HepG2 (cell line): Measurements from ENCODE around the gene PRR19. TPM values are rescaled to one million over a fixed set of nuclear protein-coding genes. Genes with fewer than 3 reads are reported as not detected.

Experiments used
- ADNP ChIP-seq: sonication (generic); formaldehyde crosslinking; IDR thresholded peaks from 2 replicates; pipeline ENCODE4 v1.4.0; 2020; ENCODE audit warnings: missing genetic modification reagents
- CBFB ChIP-seq: sonication (generic); formaldehyde crosslinking; IDR thresholded peaks from 2 replicates; pipeline ENCODE4 v1.4.0; 2020; ENCODE audit warnings: missing genetic modification reagents
- CHD2 ChIP-seq: IDR thresholded peaks from 2 replicates; pipeline ENCODE4 v1.6.1; 2011; ENCODE audit warnings: low read depth, low read length, improper control_type of control experiment
- DNMT1 ChIP-seq: sonication (generic); formaldehyde crosslinking; IDR thresholded peaks from 2 replicates; pipeline ENCODE4 v1.5.1; 2020; ENCODE audit warnings: mild to moderate bottlenecking, missing genetic modification reagents
- EEA1 ChIP-seq: sonication (generic); formaldehyde crosslinking; IDR thresholded peaks from 2 replicates; pipeline ENCODE4 v1.5.1; 2020; ENCODE audit warnings: mild to moderate bottlenecking, missing genetic modification reagents, borderline replicate concordance
- ELF1 ChIP-seq: sonication (generic); formaldehyde crosslinking; IDR thresholded peaks from 2 replicates; pipeline ENCODE4 v1.4.0; 2020; ENCODE audit warnings: missing genetic modification reagents
- KLF12 ChIP-seq: sonication (generic); formaldehyde crosslinking; IDR thresholded peaks from 2 replicates; pipeline ENCODE4 v1.4.0; 2020; ENCODE audit warnings: missing genetic modification reagents, borderline replicate concordance
- MIER2 ChIP-seq: IDR thresholded peaks from 2 replicates; pipeline ENCODE4 v1.6.1; 2016; ENCODE audit warnings: missing biosample characterization, missing genetic modification reagents
- MIXL1 ChIP-seq: IDR thresholded peaks from 2 replicates; pipeline ENCODE4 v1.6.1; 2016
- RFX3 ChIP-seq: IDR thresholded peaks from 2 replicates; pipeline ENCODE4 v1.6.1; 2016; ENCODE audit warnings: missing biosample characterization, missing genetic modification reagents
- SCMH1 ChIP-seq: sonication (generic); formaldehyde crosslinking; IDR thresholded peaks from 2 replicates; pipeline ENCODE4 v1.9.0; 2021; ENCODE audit warnings: missing genetic modification reagents, mild to moderate bottlenecking, borderline replicate concordance
- ZFYVE20 ChIP-seq: sonication (generic); formaldehyde crosslinking; IDR thresholded peaks from 2 replicates; pipeline ENCODE4 v1.8.0; 2023; ENCODE audit warnings: low read depth, mild to moderate bottlenecking, moderate library complexity, missing genetic modification reagents, borderline replicate concordance
- ZNF234 ChIP-seq: sonication (generic); formaldehyde crosslinking; conservative IDR thresholded peaks from 2 replicates; pipeline ENCODE4 v1.5.1; 2020; ENCODE audit warnings: mild to moderate bottlenecking, missing genetic modification reagents
- ZNF253 ChIP-seq: sonication (generic); formaldehyde crosslinking; IDR thresholded peaks from 2 replicates; pipeline ENCODE4 v1.8.0; 2022; ENCODE audit warnings: mild to moderate bottlenecking, missing genetic modification reagents, borderline replicate concordance
- ZNF276 ChIP-seq: sonication (generic); formaldehyde crosslinking; IDR thresholded peaks from 2 replicates; pipeline ENCODE4 v1.4.0; 2020; ENCODE audit warnings: mild to moderate bottlenecking, low read depth, missing genetic modification reagents
- ZNF329 ChIP-seq: sonication (generic); formaldehyde crosslinking; IDR thresholded peaks from 2 replicates; pipeline ENCODE4 v1.9.0; 2021; ENCODE audit warnings: low read depth, mild to moderate bottlenecking, missing genetic modification reagents
- ZNF333 ChIP-seq: sonication (generic); formaldehyde crosslinking; IDR thresholded peaks from 2 replicates; pipeline ENCODE4 v1.4.0; 2020; ENCODE audit warnings: mild to moderate bottlenecking, missing genetic modification reagents, borderline replicate concordance
- ZNF468 ChIP-seq: sonication (generic); formaldehyde crosslinking; IDR thresholded peaks from 2 replicates; pipeline ENCODE4 v1.8.0; 2022; ENCODE audit warnings: mild to moderate bottlenecking, moderate library complexity, missing genetic modification reagents
- ZNF510 ChIP-seq: sonication (generic); formaldehyde crosslinking; IDR thresholded peaks from 2 replicates; pipeline ENCODE4 v1.4.0; 2020; ENCODE audit warnings: low read depth, mild to moderate bottlenecking, missing genetic modification reagents
- ZNF660 ChIP-seq: sonication (generic); formaldehyde crosslinking; IDR thresholded peaks from 2 replicates; pipeline ENCODE4 v1.5.1; 2020; ENCODE audit warnings: mild to moderate bottlenecking, low read depth, missing genetic modification reagents, borderline replicate concordance
- ZNF687 ChIP-seq: sonication (generic); formaldehyde crosslinking; IDR thresholded peaks from 2 replicates; pipeline ENCODE4 v1.5.1; 2020; ENCODE audit warnings: mild to moderate bottlenecking, missing genetic modification reagents, moderate library complexity
- ZNF781 ChIP-seq: sonication (generic); formaldehyde crosslinking; IDR thresholded peaks from 2 replicates; pipeline ENCODE4 v1.5.1; 2020; ENCODE audit warnings: borderline replicate concordance, mild to moderate bottlenecking, missing genetic modification reagents; ENCODE audit errors: not compliant biosample characterization
- ZNF839 ChIP-seq: sonication (generic); formaldehyde crosslinking; IDR thresholded peaks from 2 replicates; pipeline ENCODE4 v1.4.0; 2020; ENCODE audit warnings: missing genetic modification reagents, mild to moderate bottlenecking, borderline replicate concordance
- polyA plus RNA-seq, 8 experiments: library from polyadenylated mRNA; depleted of rRNA in 3 of 8; stranded (reverse) in 7 of 8; unstranded in 1 of 8; fragments of >200 nt; fragmentation: Illumina TruSeq in 4 of 8; extraction: Trizol in 4 of 8; gene quantifications; 2 replicates each; pipeline versions ENCODE4 v1.2.1 to v1.2.3, GENCODE V29; 2011 to 2016; ENCODE audit warnings: low read depth in 4 of 8, missing spikeins in 1 of 8, mixed read lengths in 1 of 8; ENCODE audit not compliant: insufficient read depth in 1 of 8
- total RNA-seq, 5 experiments: library from RNA; depleted of rRNA; stranded (reverse); fragments of >200 nt; fragmentation: Illumina TruSeq; extraction: Trizol; gene quantifications; 2 replicates each; pipeline ENCODE4 v1.2.3, GENCODE V29; 2016; ENCODE audit warnings: low read depth in 1 of 5
- TF ChIP-seq, protein P1 (sequence below): sonication (generic); formaldehyde crosslinking; IDR thresholded peaks from 2 replicates; pipeline ENCODE4 v1.8.1; 2023; ENCODE audit warnings: missing genetic modification reagents, inconsistent platforms, borderline replicate concordance

Gene PRR19
- total and polyA plus RNA-seq, 2 of the 13 experiments (the other 11 are each of a cell fraction or from before 2014, with no cell fraction given) = 0.21 to 0.33 TPM

- TF ChIP-seq, protein P1, sequence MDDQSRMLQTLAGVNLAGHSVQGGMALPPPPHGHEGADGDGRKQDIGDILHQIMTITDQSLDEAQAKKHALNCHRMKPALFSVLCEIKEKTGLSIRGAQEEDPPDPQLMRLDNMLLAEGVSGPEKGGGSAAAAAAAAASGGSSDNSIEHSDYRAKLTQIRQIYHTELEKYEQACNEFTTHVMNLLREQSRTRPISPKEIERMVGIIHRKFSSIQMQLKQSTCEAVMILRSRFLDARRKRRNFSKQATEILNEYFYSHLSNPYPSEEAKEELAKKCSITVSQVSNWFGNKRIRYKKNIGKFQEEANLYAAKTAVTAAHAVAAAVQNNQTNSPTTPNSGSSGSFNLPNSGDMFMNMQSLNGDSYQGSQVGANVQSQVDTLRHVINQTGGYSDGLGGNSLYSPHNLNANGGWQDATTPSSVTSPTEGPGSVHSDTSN = peak; percentile 96
- TF ChIP-seq ELF1 (CRISPR knock-in tag) = peak; percentile 74
- no peak; the same call in 1 of the 2 replicates for TF ChIP-seq MIXL1
- no peak for TF ChIP-seq KLF12
- peak; percentile 76 for TF ChIP-seq CHD2
- no peak for TF ChIP-seq ZFYVE20 (CRISPR knock-in tag)
- TF ChIP-seq ZNF329 = no peak
- no peak for TF ChIP-seq ZNF253 (CRISPR knock-in tag)
- no peak for TF ChIP-seq ZNF234 (CRISPR knock-in tag)
- TF ChIP-seq DNMT1 (CRISPR knock-in tag) = no peak
- TF ChIP-seq ZNF687 = no peak
- TF ChIP-seq ZNF276 (CRISPR knock-in tag) = no peak
- no peak for TF ChIP-seq CBFB (CRISPR knock-in tag)
- TF ChIP-seq EEA1 (CRISPR knock-in tag) = no peak
- no peak for TF ChIP-seq ZNF333
- no peak for TF ChIP-seq MIER2
- TF ChIP-seq SCMH1 (CRISPR knock-in tag) = no peak
- no peak for TF ChIP-seq ZNF468 (CRISPR knock-in tag)
- TF ChIP-seq ADNP (CRISPR knock-in tag) = no peak
- TF ChIP-seq ZNF510 (CRISPR knock-in tag) = no peak
- TF ChIP-seq RFX3 = no peak
- TF ChIP-seq ZNF839 (CRISPR knock-in tag) = no peak
- TF ChIP-seq ZNF660 (CRISPR knock-in tag) = no peak
- TF ChIP-seq ZNF781 (CRISPR knock-in tag) = no peak
These were observed 33.0 kb upstream of the PRR19 start, which contains the start of gene CIC (continued) for GRCh38 chr19:42268704-42269477.
